HG02798 (cell line): ENCODE data around the gene RNF169.
"Not testable (repeated sequence)": the region's sequence is repeated elsewhere in the genome, so short reads cannot be mapped to it uniquely, and the experiment has no call there.

Experiments
- ATAC-seq: cut with Tn5 transposase; IDR thresholded peaks from one replicate; pipeline ENCODE4 v1.9.1; 2021; ENCODE audit warnings: mild to moderate bottlenecking; ENCODE audit not compliant: unreplicated experiment, poor library complexity

RNF169 gene

GRCh38 chr11:74816664-74817063, 68.0 kb downstream of the RNF169 start:
- ATAC-seq = no peak

- no peak for ATAC-seq
These were observed 69.8 kb downstream of the RNF169 start for GRCh38 chr11:74818283-74818946.

DNA sequence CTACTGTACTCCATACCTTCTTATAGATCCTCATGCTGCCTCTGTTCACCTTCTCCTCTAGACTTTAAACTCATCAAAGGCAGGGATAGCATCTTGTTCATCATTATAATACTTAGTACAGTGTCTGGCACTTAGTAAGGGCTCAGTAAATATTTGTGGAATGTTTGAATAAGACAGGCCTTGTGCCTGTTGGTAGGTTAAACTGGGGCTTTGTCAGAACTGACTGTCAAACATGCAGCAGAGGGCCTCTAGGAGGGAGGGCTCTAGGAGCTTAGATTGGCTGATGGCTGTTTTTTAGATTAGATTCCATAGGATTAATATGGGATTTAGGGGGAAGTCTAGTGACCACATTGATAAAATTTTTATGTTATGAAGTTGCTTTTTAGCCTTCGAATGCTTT, 70.8 kb downstream of the RNF169 start:
- ATAC-seq = no peak

DNA sequence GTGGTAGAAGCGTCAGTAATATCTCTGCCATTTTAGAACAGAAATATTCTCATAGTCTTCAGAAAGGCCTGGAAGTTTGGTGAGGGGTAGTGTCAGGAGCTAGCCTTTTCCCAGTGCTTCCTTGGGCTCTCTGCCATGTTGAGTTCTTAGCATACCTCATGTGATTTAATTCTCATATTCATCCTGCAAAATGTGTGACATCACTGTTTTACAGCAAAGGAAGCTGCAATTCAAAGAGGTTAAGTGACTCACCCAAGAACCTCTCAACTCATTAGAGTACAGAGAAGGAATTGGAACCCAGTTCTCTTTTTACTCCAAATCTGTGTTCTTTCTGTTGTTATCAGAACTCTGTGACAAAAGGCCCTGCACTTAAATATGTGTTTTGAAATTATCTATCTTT, 72.1 kb downstream of the RNF169 start:
- ATAC-seq = no peak

DNA sequence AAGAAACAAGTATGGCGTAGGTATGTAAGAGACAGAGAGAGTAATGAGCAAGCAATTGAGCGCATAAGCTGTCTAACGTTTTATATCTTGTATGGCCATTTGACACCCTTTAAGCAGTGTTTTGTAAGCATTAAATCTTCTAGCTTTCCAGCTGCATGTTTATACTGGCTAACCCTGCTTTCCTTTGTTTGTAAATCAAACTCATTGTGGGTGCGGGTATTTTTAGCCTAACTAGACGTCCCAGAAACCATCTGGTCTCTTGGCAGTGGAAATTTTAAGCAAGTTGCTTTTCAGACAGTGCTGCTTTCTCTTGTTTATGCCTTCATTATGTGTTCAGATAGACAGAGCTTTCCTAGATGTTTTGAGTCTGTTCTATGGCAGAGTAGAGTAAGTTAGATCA, 73.5 kb downstream of the RNF169 start:
- no peak for ATAC-seq

- ATAC-seq = no peak
These were observed 75.8 kb downstream of the RNF169 start for GRCh38 chr11:74824285-74824982.

- ATAC-seq = not testable (repeated sequence)
These were observed 76.9 kb downstream of the RNF169 start for GRCh38 chr11:74825596-74825995.

- ATAC-seq = no peak
These were observed 78.3 kb downstream of the RNF169 start for GRCh38 chr11:74826901-74827300.

- ATAC-seq = no peak
These were observed 88.5 kb downstream of the RNF169 start for GRCh38 chr11:74837191-74837590.

- ATAC-seq = no peak
These were observed 89.5 kb downstream of the RNF169 start for GRCh38 chr11:74838188-74838587.

GRCh38 chr11:74839446-74839845, 90.8 kb downstream of the RNF169 start:
- no peak for ATAC-seq

- ATAC-seq = no peak
These were observed 91.3 kb downstream of the RNF169 start for GRCh38 chr11:74839971-74840370.

DNA sequence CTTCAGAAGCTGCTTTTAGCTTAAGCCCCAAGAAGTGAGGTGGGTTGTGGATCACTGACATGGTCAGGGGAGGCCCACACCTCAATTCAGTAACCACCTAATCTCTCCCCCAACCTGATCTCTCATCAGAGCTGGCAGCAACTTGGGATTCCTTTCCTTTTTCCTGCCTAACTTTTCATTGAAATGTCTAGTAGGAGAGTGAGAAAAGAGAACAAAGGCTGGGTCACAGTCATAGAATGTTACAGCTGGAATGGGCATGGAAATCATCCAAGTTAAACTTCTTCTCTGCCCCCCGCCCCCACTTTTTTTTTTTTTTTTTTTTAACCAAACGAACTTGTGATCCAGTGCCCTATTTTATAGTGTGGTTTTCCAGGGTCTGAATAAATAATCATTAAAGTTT, 91.8 kb downstream of the RNF169 start:
- ATAC-seq = no peak

DNA sequence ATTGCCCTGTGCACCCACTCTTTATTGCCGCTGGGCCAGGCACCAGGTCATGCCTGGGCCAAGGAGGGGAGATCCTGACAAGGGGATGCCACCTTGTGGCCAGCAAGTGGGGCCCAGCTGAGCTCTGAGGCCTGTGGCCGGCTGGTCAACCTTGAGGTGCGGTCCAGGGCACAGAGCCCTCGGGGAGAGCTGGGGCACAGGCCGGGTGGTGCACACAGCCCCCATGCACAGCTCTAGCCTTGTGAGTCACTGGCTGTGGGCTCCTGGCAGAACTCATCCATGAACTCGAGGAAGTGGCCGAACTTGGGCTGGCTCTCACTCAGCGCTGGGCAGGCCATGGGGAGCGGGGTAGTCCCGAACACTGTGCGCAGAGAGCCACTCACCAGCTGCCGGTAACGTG, 94.3 kb downstream of the RNF169 start:
- ATAC-seq = no peak

GRCh38 chr11:74844072-74844471, 95.4 kb downstream of the RNF169 start:
- no peak for ATAC-seq

DNA sequence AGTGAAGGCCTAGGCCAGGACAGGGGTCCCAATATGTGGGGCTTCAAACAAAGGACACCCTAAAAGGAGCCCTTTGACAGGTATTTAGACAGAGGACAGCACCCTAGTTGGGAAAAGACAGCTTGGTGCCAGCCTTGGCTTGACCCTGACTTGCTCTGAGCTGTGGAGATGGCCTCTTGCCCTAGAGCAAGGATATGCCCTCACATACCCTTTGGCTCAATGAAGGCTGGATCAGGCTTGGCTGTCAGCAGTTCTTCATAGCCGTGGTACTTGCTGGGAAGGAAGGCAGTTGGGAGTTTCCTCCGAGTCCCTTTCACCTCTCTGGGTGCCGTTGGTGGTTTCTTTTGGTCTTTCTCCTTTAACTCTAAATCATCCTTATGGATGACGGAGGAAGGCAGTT, 96.2 kb downstream of the RNF169 start:
- ATAC-seq = no peak

DNA sequence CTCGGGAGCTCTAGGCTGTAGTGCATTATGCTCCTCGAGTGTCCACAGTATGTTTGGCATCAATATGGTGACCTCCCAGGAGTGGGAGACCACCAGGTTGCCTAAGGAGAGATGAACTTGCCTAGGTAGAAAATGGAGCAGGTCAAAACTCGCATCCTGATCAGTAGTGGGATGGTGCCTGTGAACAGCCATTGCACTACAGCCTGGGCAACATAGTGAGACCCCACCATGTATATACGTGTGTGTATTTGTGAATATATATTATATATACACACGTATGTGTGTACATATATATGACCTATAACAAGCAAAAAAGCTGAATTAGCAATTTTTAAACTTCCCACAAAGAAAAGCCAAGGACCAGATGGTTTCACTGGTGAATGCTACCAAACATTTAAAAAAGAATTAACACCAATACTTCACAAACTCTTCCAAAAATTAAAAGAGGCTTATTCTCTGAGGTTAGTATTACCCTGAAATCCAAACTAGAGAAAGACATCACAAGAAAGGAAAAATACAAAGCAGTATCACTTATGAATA, 97.4 kb downstream of the RNF169 start:
- no peak for ATAC-seq

GRCh38 chr11:74846770-74847169, 98.1 kb downstream of the RNF169 start:
- ATAC-seq = no peak

GRCh38 chr11:74847395-74847794, 98.7 kb downstream of the RNF169 start:
- ATAC-seq = no peak

DNA sequence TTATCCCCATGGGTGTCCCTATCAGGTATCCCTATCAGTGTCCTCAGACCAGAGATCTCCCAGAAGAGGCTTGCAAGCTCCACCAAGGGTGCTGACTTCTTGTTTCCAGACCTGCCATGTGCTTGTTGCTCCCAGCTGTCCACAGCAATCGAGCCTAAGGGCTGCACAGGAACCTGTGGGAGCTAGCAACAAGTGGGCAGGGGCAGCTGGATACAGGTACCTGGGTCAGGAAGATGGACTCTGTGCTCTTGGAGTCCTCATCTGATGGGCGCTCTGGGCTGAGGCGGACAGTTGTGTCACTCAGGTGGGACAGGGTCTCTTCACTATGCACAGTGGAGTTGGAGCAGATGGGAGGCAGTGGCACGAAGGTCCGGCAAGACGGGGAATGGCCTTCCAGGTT, 99.2 kb downstream of the RNF169 start:
- ATAC-seq = no peak

GRCh38 chr11:74849525-74850391, 101.1 kb downstream of the RNF169 start:
- ATAC-seq = no peak
